OCI-LY7 (cell line): ENCODE data around the gene B4GALT4. TPM values are rescaled to one million over a fixed set of nuclear protein-coding genes. Genes with fewer than 3 reads are reported as not detected.

Experiments
- BruUV-seq: library from RNA; stranded (reverse); fragments of 400-500 nt; replicated peaks from 2 replicates; lab custom pipeline; 2021; lab: Mats Ljungman, UMichigan
- CTCF ChIA-PET: fragments of 300-600 bp; sonication (Branson Sonifier 250); formaldehyde crosslinking; loops from one replicate; lab custom pipeline; 2022; ENCODE audit warnings: antibody characterized with exemption; ENCODE audit not compliant: unreplicated experiment; lab: Charles Lee
- POLR2A ChIA-PET: fragments of 300-600 bp; sonication (Branson Sonifier 250); formaldehyde crosslinking; loops from one replicate; lab custom pipeline; 2022; ENCODE audit warnings: antibody characterized with exemption; lab: Charles Lee
- DNase-seq: peaks from one replicate; pipeline ENCODE4 v3.0.0-alpha.2; 2015; ENCODE audit warnings: low spot score
- H2AFZ ChIP-seq: fragments of 200-600 bp; sonication (generic), shearing (Covaris generic); 2 replicates; pipeline ENCODE4 v1.6.1; 2014; ENCODE audit warnings: mild to moderate bottlenecking, antibody characterized with exemption, low read length, moderate library complexity
- H3K27ac ChIP-seq: fragments of 200-600 bp; sonication (generic); 2 replicates; pipeline ENCODE4 v1.5.1; 2014; ENCODE audit warnings: mixed run types, low read depth, mild to moderate bottlenecking, moderate library complexity, low read length, inconsistent platforms; ENCODE audit not compliant: poor library complexity, severe bottlenecking
- H3K36me3 ChIP-seq: fragments of 200-600 bp; sonication (generic); 2 replicates; pipeline ENCODE4 v1.6.1; 2014; ENCODE audit warnings: mild to moderate bottlenecking, antibody characterized with exemption, low read length, moderate library complexity, mixed read lengths; ENCODE audit not compliant: insufficient read depth
- H3K4me1 ChIP-seq: fragments of 200-600 bp; sonication (generic); 2 replicates; pipeline ENCODE4 v1.5.1; 2014; ENCODE audit warnings: mild to moderate bottlenecking, low read length; ENCODE audit not compliant: insufficient read depth, poor library complexity, severe bottlenecking
- H3K4me2 ChIP-seq: fragments of 200-600 bp; sonication (generic); 2 replicates; pipeline ENCODE4 v1.6.1; 2014; ENCODE audit warnings: mild to moderate bottlenecking, low read length
- H3K4me3 ChIP-seq: fragments of 200-600 bp; sonication (generic); 2 replicates; pipeline ENCODE4 v1.5.1; 2014; ENCODE audit warnings: mild to moderate bottlenecking, low read depth, low read length; ENCODE audit not compliant: poor library complexity, severe bottlenecking
- H3K79me2 ChIP-seq: fragments of 200-600 bp; sonication (generic); 2 replicates; pipeline ENCODE4 v1.6.1; 2016; ENCODE audit warnings: low read depth, mild to moderate bottlenecking, low read length, moderate library complexity, mixed read lengths; ENCODE audit not compliant: insufficient read depth
- H3K9me2 ChIP-seq: fragments of 200-600 bp; sonication (generic); 2 replicates; pipeline ENCODE4 v1.6.1; 2016; ENCODE audit warnings: mild to moderate bottlenecking, low read length, mixed read lengths; ENCODE audit not compliant: insufficient read depth
- H3K9me3 ChIP-seq: fragments of 200-600 bp; sonication (generic); 2 replicates; pipeline ENCODE4 v1.6.1; 2014; ENCODE audit warnings: mild to moderate bottlenecking, mixed run types, low read length, mixed read lengths
- H4K20me1 ChIP-seq: fragments of 200-600 bp; sonication (generic); 2 replicates; pipeline ENCODE4 v1.6.1; 2014; ENCODE audit warnings: mild to moderate bottlenecking, antibody characterized with exemption, low read length, moderate library complexity, mixed read lengths; ENCODE audit not compliant: insufficient read depth
- EZH2phosphoT487 ChIP-seq: fragments of 200-600 bp; sonication (generic); IDR thresholded peaks from 2 replicates; pipeline ENCODE4 v1.6.1; 2018; ENCODE audit warnings: low read depth, borderline replicate concordance, mild to moderate bottlenecking, mixed run types, antibody characterized with exemption, low read length, moderate library complexity, mixed read lengths
- intact Hi-C: fragments of 100-400 bp; cut with micrococcal nuclease; formaldehyde crosslinking; loops from one replicate; pipeline ENCODE4 v1.10.0; 2022; ENCODE audit not compliant: unreplicated experiment
- total RNA-seq, 2 experiments: library from RNA; depleted of rRNA in 1 of 2; stranded (reverse); fragments of >200 nt in 1 of 2; shearing (Covaris generic) in 1 of 2; gene quantifications; 2 replicates each; pipeline ENCODE4 v1.2.3, GENCODE V29; 2014 to 2022
- TF ChIP-seq, protein P1 (sequence below): fragments of 200-600 bp; sonication (generic); conservative IDR thresholded peaks from 2 replicates; pipeline ENCODE4 v1.5.1; 2014; ENCODE audit warnings: mild to moderate bottlenecking, antibody characterized with exemption, low read length, moderate library complexity, mixed read lengths

The B4GALT4 gene
- total RNA-seq, 2 experiments from 2014 or later, result 16.6 to 17.3 TPM

GRCh38 chr3:119220198-119220597 is 20.5 kb downstream of the B4GALT4 start:
- intact Hi-C loops, result no loop called here
- POLR2A ChIA-PET, result no interaction called here

DNA sequence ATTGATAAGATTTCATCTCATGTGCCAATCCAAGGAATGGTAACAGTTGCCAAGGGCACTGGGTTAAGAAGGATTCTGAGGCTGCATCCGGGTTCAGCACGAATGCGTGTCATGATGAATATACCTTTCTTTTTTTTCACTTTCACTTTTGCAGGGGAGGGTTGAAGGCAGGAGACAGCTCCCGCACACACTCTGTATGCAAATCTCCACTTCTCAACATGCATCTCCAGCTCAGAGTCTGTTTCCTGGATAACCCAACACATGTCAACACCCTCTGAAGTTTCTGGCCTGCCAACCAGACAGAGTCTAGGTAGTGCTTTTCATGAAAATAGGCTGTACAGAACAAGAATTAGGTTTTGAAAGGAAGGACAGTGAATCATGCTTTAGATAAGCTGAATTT is 21.6 kb downstream of the B4GALT4 start:
- Histone ChIP-seq H3K4me3 (no peak overlapping the region), H3K27ac (no peak overlapping the region), H3K4me1 (no peaks in the 10 kb centered on the region), H3K9me3 (no peaks in the 10 kb centered on the region), H3K9me2 (no peaks in the 10 kb centered on the region), H3K79me2 (no peaks in the 10 kb centered on the region), H3K36me3 (peaks cover 87% of the 10 kb centered on the region), H4K20me1 (no peaks in the 10 kb centered on the region), H3K4me2 (no peak overlapping the region), H2AFZ (no peak overlapping the region)
- TF ChIP-seq EZH2phosphoT487, result no peak
- TF ChIP-seq, protein P1, sequence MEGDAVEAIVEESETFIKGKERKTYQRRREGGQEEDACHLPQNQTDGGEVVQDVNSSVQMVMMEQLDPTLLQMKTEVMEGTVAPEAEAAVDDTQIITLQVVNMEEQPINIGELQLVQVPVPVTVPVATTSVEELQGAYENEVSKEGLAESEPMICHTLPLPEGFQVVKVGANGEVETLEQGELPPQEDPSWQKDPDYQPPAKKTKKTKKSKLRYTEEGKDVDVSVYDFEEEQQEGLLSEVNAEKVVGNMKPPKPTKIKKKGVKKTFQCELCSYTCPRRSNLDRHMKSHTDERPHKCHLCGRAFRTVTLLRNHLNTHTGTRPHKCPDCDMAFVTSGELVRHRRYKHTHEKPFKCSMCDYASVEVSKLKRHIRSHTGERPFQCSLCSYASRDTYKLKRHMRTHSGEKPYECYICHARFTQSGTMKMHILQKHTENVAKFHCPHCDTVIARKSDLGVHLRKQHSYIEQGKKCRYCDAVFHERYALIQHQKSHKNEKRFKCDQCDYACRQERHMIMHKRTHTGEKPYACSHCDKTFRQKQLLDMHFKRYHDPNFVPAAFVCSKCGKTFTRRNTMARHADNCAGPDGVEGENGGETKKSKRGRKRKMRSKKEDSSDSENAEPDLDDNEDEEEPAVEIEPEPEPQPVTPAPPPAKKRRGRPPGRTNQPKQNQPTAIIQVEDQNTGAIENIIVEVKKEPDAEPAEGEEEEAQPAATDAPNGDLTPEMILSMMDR, result no peak
- no peak for DNase-seq
- intact Hi-C loops, result no loop called here
- CTCF ChIA-PET, result no interaction called here
- BruUV-seq, result no TSS peak
- POLR2A ChIA-PET, result interaction anchor here (0.7 to 1.0 kb wide), 2 partner anchors 22 to 661 kb away, joined by 3 read pairs; no protein-coding TSS in a partner anchor

More at GRCh38 chr3:119220198-119220597, 20.5 kb downstream of the B4GALT4 start:
- Histone ChIP-seq H3K79me2 (no peaks in the 10 kb centered on the region), H3K36me3 (peaks cover 84% of the 10 kb centered on the region), H2AFZ (no peak overlapping the region), H3K4me1 (no peaks in the 10 kb centered on the region), H4K20me1 (no peaks in the 10 kb centered on the region), H3K9me3 (no peaks in the 10 kb centered on the region), H3K4me2 (no peak overlapping the region), H3K9me2 (no peaks in the 10 kb centered on the region), H3K27ac (no peak overlapping the region), H3K4me3 (no peak overlapping the region)
- TF ChIP-seq, protein P1, result no peak
- TF ChIP-seq EZH2phosphoT487, result no peak
- CTCF ChIA-PET, result no interaction called here
- no peak for DNase-seq
- BruUV-seq, result no TSS peak

GRCh38 chr3:119211803-119212202 is 28.9 kb downstream of the B4GALT4 start:
- Histone ChIP-seq H3K4me1 (peaks cover 13% of the 10 kb centered on the region), H3K9me2 (no peaks in the 10 kb centered on the region), H2AFZ (no peak overlapping the region), H3K4me3 (no peak overlapping the region), H3K27ac (no peak overlapping the region), H3K9me3 (no peaks in the 10 kb centered on the region), H3K79me2 (no peaks in the 10 kb centered on the region), H4K20me1 (no peaks in the 10 kb centered on the region), H3K4me2 (no peak overlapping the region), H3K36me3 (peaks cover 77% of the 10 kb centered on the region)
- CTCF ChIA-PET, result no interaction called here
- intact Hi-C loops, result no loop called here
- BruUV-seq, result TSS peak; percentile 69
- POLR2A ChIA-PET, result interaction anchor here (0.7 to 1.4 kb wide), 3 partner anchors 9 to 29 kb away, joined by 3 to 4 read pairs (median 3); no protein-coding TSS in a partner anchor
- TF ChIP-seq, protein P1, result no peak
- TF ChIP-seq EZH2phosphoT487, result no peak
- DNase-seq, result no peak
